Fibroblast of upper back skin (primary cell): ENCODE results near the gene IFNA5.

Source experiments
- DNase-seq: peaks from one replicate; pipeline ENCODE4 v3.0.0-alpha.2; 2013

IFNA5 gene

DNA sequence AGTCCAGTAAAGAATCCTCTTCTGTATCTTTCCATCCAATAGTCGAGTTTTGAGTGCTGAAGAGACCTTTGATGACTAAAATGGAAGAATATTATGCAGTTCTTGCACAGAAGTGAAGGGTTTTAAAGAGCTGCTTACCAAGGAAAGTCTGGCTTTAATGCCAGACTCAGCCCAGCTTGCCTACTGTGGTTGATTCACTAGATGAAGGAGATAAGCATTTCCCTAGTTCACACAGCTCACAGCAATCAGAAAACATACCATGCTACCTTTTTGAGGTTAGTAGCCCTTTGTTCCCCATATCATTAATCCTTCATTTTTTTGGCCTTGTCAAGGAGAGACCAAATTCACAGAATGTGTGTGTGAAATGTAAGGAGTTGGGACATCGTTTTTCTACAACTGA is 15.3 kb downstream of the IFNA5 start:
- no peak for DNase-seq

DNA sequence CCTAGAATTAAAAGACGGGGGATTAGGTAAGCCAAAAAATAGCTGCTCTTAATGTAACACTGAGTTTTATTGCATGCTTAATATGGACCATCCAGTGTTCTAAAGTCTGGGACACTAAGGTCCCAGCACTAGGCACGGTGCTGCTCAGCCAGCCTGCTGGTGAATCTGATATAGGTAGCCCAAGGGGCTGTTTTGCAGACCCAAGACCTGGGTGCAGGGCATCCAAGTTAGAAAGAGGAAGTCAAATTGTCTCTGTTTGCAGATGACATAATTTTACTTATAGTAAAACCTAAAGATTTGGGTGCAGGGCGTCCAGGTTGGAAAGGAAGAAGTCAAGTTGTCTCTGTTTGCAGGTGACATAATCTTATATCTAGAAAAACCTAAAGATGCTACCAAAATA is 17.8 kb downstream of the IFNA5 start:
- DNase-seq = no peak

DNA sequence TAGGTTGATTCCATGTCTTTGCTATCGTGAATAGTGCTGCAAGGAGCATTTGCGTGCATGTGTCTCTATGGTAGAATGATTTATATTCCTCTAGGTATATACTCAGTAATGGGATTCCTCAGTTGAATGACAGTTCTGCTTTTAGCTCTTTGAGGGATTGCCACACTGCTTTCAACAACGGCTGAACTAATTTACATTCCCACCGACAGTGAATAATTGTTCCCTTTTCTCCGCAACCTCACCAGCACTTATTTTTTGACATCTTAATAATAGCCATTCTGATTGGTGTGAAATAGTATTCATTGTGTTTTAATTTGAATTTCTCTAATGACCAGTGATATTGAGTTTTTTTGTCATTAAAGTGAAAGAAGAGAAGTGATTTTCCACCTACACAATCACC is 18.5 kb downstream of the IFNA5 start:
- no peak for DNase-seq

DNA sequence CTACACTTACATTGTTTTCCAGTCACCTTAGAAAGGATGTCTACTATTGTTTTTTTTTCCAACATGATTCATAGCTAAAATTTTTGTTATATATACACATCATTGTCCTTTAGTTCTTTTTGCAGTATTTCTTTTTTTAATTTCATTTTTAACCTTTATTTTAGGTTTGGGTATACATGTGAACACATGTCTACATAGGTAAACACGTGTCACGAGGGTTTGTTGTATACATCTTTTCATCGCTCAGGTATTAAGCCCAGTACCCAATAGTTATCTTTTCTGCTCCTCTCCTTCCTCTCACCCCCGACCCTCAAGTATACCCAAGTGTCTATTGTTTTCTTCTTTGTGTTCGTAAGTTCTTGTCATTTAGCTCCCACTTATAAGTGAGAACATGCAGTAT is 19.0 kb downstream of the IFNA5 start:
- DNase-seq = no peak

DNA sequence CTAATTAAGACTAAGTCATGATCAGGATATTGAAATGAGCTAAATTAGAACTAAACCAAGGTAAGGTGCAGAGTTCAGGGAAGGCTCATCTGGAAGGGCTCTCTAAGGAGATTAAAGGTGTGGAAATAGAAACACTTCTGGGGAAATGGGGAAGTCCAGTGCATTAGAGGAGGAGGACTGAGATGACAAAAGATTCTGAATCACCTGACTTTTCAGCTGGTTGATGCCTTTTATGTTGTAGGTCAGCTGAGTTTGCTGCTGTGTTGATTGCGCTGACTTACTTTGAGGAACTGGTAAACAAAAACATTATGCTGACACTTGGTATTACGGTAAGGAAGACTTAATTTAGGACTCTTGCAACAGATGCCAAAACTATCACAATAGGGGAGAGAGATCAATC is 23.8 kb downstream of the IFNA5 start:
- no peak for DNase-seq

DNA sequence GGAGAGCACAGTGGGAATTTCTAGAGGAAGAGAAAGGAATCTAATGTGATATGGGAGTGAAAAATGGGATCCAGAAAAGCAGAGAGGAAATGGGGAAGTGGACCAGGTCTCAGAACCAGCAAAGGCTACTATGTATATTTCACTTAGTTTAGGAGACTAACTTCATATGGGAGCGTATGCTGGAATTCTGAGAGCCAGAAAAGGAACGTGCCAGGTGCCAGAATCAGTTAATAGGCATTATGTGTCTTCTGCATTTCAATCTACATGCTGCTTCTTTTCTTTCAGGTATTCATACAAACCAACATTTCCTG is 36.8 kb downstream of the IFNA5 start:
- no peak for DNase-seq

DNA sequence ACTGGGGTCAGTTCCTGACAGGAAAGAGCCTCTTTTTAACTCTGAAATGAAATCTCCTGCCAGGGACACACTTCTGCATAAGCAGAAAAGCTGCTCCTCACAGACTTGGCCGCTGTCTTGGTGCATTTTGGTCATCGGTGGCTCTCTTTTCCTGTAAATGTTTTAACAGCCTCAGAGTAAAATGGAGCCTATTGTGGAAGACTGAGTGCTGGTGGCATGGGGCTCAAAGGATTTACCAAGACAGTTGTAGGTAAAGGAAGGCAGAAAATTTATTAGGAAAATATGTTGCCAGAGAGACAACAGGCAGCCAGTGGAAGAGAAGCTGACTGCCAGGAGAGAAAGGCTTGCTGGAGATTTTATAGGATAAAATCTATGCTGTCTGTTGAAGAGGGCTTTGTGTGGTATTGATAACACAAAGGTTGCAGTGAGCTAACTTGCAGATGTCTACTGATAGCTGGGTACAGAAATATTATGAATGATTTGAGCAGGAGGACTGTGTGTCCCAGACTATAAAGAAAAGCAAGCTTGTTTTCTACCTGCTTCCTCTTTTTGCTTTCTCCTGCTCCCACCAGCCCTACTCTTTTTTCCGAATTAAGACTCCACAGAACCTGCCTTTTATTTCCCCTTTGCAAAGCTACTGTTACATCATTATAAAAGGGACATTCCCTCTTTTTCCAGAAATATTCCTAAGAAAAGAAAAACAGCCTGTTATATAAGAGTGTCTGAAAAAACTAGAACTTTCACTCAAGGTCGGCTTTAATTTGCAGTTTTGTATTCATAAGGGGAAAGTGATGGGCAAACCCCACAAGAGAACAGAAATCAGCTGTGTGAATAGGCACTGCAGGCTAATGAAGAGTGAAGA is 37.4 kb downstream of the IFNA5 start:
- no peak for DNase-seq

DNA sequence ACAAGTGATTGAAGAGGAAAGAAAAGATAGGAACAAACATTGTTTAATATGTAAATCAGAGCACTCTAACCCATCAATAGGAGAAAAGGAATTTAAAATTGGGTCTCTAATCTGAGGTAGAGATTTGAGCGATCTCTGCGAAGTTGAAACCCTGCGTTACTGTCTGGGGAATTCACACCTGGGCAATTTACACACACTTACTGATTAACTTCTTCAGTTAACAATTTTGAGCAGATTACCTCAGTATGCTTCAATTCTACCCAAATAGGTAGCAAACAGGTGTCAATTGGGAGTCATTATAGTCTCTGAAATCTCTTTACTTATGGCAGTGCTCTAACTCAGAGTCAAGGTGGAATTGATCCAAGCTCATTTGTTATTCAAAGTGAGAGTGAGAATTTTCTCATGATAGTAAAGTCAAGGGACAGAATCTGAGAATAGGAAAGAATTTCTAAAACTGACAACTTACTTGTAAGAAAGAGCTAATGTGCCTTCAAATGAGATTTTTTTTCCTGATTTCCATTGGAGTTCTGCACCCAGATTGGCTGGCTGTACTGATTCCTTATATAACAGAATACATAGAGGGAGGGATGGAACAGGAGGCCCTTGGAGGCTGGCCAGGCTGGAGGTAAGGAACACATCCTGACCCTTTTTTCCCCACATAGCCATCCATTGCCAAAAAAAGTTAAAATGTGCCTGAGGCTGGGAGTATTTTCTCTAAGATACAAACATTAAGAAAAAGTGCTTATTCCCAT is 38.2 kb downstream of the IFNA5 start:
- DNase-seq = no peak

DNA sequence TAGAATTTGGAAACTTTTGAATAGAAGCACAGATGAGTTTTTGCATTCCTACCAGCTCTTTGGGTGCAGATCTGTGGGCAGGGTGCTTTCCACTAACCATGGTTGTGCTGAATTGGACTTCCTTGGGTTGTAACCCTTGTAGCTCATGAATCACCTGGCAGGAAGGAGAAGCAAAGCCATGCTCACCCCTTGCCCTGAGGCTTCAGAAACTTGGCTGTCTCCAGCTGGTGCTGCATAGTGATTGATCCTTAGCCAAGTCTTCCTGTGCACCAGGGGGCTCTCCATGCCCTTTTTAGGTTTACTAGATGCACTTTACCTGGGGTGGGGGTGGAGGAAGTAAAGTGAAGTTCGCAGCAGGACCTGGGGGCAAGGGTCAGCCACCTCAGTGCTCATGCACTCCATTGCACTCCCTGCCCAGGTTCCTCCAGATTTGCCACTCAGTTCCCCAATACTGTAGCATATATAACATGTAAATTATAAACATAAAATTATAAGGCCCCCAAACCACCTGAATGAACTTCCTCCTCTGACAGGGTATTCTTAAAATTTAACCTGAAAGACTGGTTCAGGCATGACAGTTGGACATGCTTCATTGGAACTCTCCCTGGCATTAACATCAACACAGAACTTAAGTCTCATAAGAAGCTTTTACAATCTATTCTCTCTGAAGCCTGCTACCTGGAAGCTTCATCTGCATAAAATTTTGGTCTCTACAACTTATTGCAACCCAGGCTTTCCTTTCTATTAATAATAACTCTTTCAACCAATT is 39.5 kb downstream of the IFNA5 start:
- no peak for DNase-seq

DNA sequence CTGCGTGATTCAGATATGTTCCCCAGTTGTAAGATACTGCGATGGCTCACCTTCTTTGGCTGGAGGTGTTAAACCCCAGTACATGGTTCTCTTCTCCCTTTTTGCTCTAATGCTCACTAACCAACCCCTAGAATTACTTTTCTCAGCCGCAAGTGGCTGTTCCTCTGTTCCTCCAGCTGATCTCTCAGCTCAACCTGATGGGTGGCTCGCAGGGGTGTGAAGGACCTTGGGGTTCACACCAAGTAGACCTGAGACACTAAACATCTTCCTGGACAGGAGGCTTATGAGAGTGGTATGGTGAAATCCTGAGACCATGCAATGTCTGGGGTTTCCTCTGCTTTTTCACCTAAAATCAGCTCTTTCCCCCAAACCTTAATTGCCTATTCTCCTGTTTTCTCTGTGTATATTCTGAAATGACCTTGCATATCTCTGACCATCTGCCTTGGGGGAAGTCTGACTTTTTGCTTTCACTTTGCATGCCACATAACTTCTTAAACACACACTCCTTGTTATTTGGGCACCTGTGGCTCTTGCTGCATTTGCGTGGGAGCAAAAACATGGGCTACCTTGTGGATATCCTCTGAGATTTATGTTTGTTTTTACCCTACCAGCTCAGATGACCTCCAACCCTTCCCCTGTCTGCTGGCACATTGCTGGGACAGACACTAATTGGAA is 49.4 kb downstream of the IFNA5 start:
- no peak for DNase-seq
